OCI-M2 (cell line): ENCODE data around the gene MSI2.
"Not testable (repeated sequence)": the region's sequence is repeated elsewhere in the genome, so short reads cannot be mapped to it uniquely, and the experiment has no call there.

Experiments used
- DNase-seq: peaks from one replicate; lab custom pipeline; 2025; ENCODE audit not compliant: unreplicated experiment; lab: John Stamatoyannopoulos, UW

MSI2 gene

GRCh38 chr17:57495771-57496170 is 239.4 kb downstream of the MSI2 start:
- no peak for DNase-seq

- no peak for DNase-seq
Measured at GRCh38 chr17:57496382-57496781, 240.1 kb downstream of the MSI2 start.

GRCh38 chr17:57498443-57498842 is 242.1 kb downstream of the MSI2 start:
- DNase-seq, result no peak

- not testable (repeated sequence) for DNase-seq
Measured at GRCh38 chr17:57499221-57499620, 242.9 kb downstream of the MSI2 start.

- no peak for DNase-seq
Measured at GRCh38 chr17:57499648-57500049, 243.3 kb downstream of the MSI2 start.

GRCh38 chr17:57501016-57501415 is 244.7 kb downstream of the MSI2 start:
- no peak for DNase-seq

- no peak for DNase-seq
Measured at GRCh38 chr17:57502022-57502421, 245.7 kb downstream of the MSI2 start.

- no peak for DNase-seq
Measured at GRCh38 chr17:57502811-57503241, 246.5 kb downstream of the MSI2 start.

- DNase-seq, result no peak
Measured at GRCh38 chr17:57504208-57504607, 247.9 kb downstream of the MSI2 start.

GRCh38 chr17:57505841-57506773 is 249.8 kb downstream of the MSI2 start:
- no peak for DNase-seq

- no peak for DNase-seq
Measured at GRCh38 chr17:57506774-57507127, 250.4 kb downstream of the MSI2 start.

- DNase-seq, result no peak
Measured at GRCh38 chr17:57507828-57508227, 251.5 kb downstream of the MSI2 start.

- DNase-seq, result no peak
Measured at GRCh38 chr17:57508671-57509070, 252.3 kb downstream of the MSI2 start.

GRCh38 chr17:57511475-57512123 is 255.3 kb downstream of the MSI2 start:
- no peak for DNase-seq

- DNase-seq, result no peak
Measured at GRCh38 chr17:57512258-57512657, 255.9 kb downstream of the MSI2 start.

- DNase-seq, result no peak
Measured at GRCh38 chr17:57512691-57513090, 256.4 kb downstream of the MSI2 start.

GRCh38 chr17:57513569-57513968 is 257.2 kb downstream of the MSI2 start:
- DNase-seq, result no peak

- DNase-seq, result no peak
Measured at GRCh38 chr17:57514614-57515013, 258.3 kb downstream of the MSI2 start.

GRCh38 chr17:57515662-57516211 is 259.4 kb downstream of the MSI2 start:
- no peak for DNase-seq

GRCh38 chr17:57516290-57517230 is 260.2 kb downstream of the MSI2 start:
- DNase-seq, result no peak

GRCh38 chr17:57517273-57517631 is 260.9 kb downstream of the MSI2 start:
- no peak for DNase-seq
